Keratinocyte (primary cell): ENCODE measurements around the gene HS1BP3. TPM values are rescaled to one million over a fixed set of nuclear protein-coding genes. Genes with fewer than 3 reads are reported as not detected.

ENCODE experiments used
- DNase-seq: peaks from one replicate; pipeline ENCODE4 v3.0.0-alpha.2; 2011; ENCODE audit warnings: low read depth, missing footprints, low spot score
- FAIRE-seq: peaks from 2 replicates; lab custom pipeline; 2011; peaks lifted over from hg19 to GRCh38; lab: Jason Lieb, UNC
- H2AFZ ChIP-seq: 2 replicates; pipeline ENCODE4 v1.6.0; 2012; ENCODE audit warnings: low read length, control low read depth, inconsistent platforms; ENCODE audit not compliant: control insufficient read depth
- H3K27ac ChIP-seq: 2 replicates; pipeline ENCODE4 v1.5.1; 2011; ENCODE audit warnings: low read length; ENCODE audit not compliant: control insufficient read depth, insufficient read depth
- H3K27me3 ChIP-seq: 3 replicates; pipeline ENCODE4 v1.6.0; 2011; ENCODE audit warnings: low read length; ENCODE audit not compliant: control insufficient read depth, insufficient read depth; ENCODE audit errors: extremely low read depth
- H3K36me3 ChIP-seq, 2 experiments: 2 replicates in 1 of 2; 3 replicates in 1 of 2; pipeline ENCODE4 v1.5.1; 2011; ENCODE audit warnings: low read length in 2 of 2, mild to moderate bottlenecking in 1 of 2; ENCODE audit not compliant: control insufficient read depth in 2 of 2, insufficient read depth in 2 of 2; ENCODE audit errors: extremely low read depth in 1 of 2
- H3K4me1 ChIP-seq: 3 replicates; pipeline ENCODE4 v1.5.1; 2011; ENCODE audit warnings: low read length; ENCODE audit not compliant: control insufficient read depth, insufficient read depth; ENCODE audit errors: extremely low read depth
- H3K4me2 ChIP-seq: 3 replicates; pipeline ENCODE4 v1.6.0; 2011; ENCODE audit warnings: low read depth, low read length; ENCODE audit not compliant: control insufficient read depth, insufficient read depth; ENCODE audit errors: extremely low read depth
- H3K4me3 ChIP-seq, 3 experiments: fragments of 200-600 bp in 1 of 3; sonication (generic) in 1 of 3; 2 replicates in 2 of 3; 3 replicates in 1 of 3; pipeline ENCODE4 v1.5.1; 2011 to 2016; ENCODE audit warnings: low read length in 3 of 3, mild to moderate bottlenecking in 3 of 3, control low read depth in 2 of 3, inconsistent platforms in 1 of 3, low read depth in 1 of 3, mixed read lengths in 1 of 3, mixed run types in 1 of 3, moderate library complexity in 1 of 3; ENCODE audit not compliant: control insufficient read depth in 2 of 3, insufficient read depth in 2 of 3; ENCODE audit errors: extremely low read depth in 1 of 3
- H3K79me2 ChIP-seq: 2 replicates; pipeline ENCODE4 v1.6.0; 2012; ENCODE audit warnings: low read length; ENCODE audit not compliant: control insufficient read depth, insufficient read depth
- H3K9ac ChIP-seq: 3 replicates; pipeline ENCODE4 v1.6.0; 2011; ENCODE audit warnings: low read length; ENCODE audit not compliant: control insufficient read depth, insufficient read depth; ENCODE audit errors: extremely low read depth
- H3K9me1 ChIP-seq: 3 replicates; pipeline ENCODE4 v1.6.0; 2011; ENCODE audit warnings: low read length; ENCODE audit not compliant: control insufficient read depth, insufficient read depth; ENCODE audit errors: extremely low read depth
- H3K9me3 ChIP-seq: 2 replicates; pipeline ENCODE4 v1.5.1; 2012; ENCODE audit warnings: low read depth, low read length; ENCODE audit not compliant: control insufficient read depth
- H4K20me1 ChIP-seq: 3 replicates; pipeline ENCODE4 v1.6.0; 2011; ENCODE audit warnings: low read length; ENCODE audit not compliant: control insufficient read depth, insufficient read depth; ENCODE audit errors: extremely low read depth
- EZH2 ChIP-seq: IDR thresholded peaks from one replicate; pipeline ENCODE4 v1.6.1; 2012; ENCODE audit warnings: inconsistent platforms, mild to moderate bottlenecking, low read length, moderate library complexity
- dilution Hi-C: fragments of 300-500 bp; cut with MboI; formaldehyde crosslinking; loops from one replicate; pipeline ENCODE4 v1.7.0; 2020; ENCODE audit warnings: low sequenced_read_pairs; ENCODE audit not compliant: extremely low pct_ligation_motif_present
- polyA plus RNA-seq, 5 experiments: library from polyadenylated mRNA; depleted of rRNA in 3 of 5; stranded (reverse) in 3 of 5; stranded (forward) in 1 of 5; unstranded in 1 of 5; fragments of >200 nt; gene quantifications; 1 replicate in 1 of 5; 2 replicates in 3 of 5; 3 replicates in 1 of 5; pipeline versions ENCODE4 v1.2.1 to v1.2.3, GENCODE V29; 2011 to 2012; ENCODE audit warnings: missing spikeins in 2 of 5, low read depth in 1 of 5, low replicate concordance in 1 of 5
- TF ChIP-seq, protein P1 (sequence below), 3 experiments: IDR thresholded peaks in 1 of 3; conservative IDR thresholded peaks in 1 of 3; optimal IDR thresholded peaks in 1 of 3; 2 replicates in 2 of 3; 3 replicates in 1 of 3; pipeline versions ENCODE3 to v1.5.1; 2011; ENCODE audit warnings: low read length in 3 of 3, mild to moderate bottlenecking in 3 of 3, moderate library complexity in 2 of 3, control low read depth in 1 of 3, inconsistent platforms in 1 of 3; ENCODE audit not compliant: insufficient read depth in 2 of 3; ENCODE audit errors: extremely low read depth in 1 of 3

HS1BP3 gene
- polyA plus RNA-seq, 1 donor (not counting 4 experiments of a cell fraction or from before 2014, with no cell fraction given) = 18.5 TPM

GRCh38 chr2:20624156-20624883, 26.6 kb downstream of the HS1BP3 start:
- DNase-seq (no peak), FAIRE-seq (no peak)
- Histone ChIP-seq H3K79me2 (no peaks in the 10 kb centered on the region), H3K9me1 (no peaks in the 10 kb centered on the region), H3K27me3 (no peaks in the 10 kb centered on the region), H3K27ac (no peak overlapping the region), H3K4me3 (no peak overlapping the region), H3K36me3 (peaks cover 7 to 29% of the 10 kb centered on the region in 2 experiments), H3K4me2 (no peak overlapping the region), H4K20me1 (no peaks in the 10 kb centered on the region), H2AFZ (no peak overlapping the region), H3K4me1 (peaks cover 7% of the 10 kb centered on the region), H3K9me3 (no peaks in the 10 kb centered on the region), H3K9ac (no peak overlapping the region)
- TF ChIP-seq, protein P1, sequence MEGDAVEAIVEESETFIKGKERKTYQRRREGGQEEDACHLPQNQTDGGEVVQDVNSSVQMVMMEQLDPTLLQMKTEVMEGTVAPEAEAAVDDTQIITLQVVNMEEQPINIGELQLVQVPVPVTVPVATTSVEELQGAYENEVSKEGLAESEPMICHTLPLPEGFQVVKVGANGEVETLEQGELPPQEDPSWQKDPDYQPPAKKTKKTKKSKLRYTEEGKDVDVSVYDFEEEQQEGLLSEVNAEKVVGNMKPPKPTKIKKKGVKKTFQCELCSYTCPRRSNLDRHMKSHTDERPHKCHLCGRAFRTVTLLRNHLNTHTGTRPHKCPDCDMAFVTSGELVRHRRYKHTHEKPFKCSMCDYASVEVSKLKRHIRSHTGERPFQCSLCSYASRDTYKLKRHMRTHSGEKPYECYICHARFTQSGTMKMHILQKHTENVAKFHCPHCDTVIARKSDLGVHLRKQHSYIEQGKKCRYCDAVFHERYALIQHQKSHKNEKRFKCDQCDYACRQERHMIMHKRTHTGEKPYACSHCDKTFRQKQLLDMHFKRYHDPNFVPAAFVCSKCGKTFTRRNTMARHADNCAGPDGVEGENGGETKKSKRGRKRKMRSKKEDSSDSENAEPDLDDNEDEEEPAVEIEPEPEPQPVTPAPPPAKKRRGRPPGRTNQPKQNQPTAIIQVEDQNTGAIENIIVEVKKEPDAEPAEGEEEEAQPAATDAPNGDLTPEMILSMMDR (optimal IDR thresholded peaks at IDR 0.05 in 1 of 3, IDR thresholded peaks at IDR 0.05 in 1 of 3, conservative IDR thresholded peaks at IDR 0.05 in 1 of 3; ENCODE audit: extremely low read depth in 1 of 3, insufficient read depth in 2 of 3, low read length in 3 of 3) = no peak
- no peak for TF ChIP-seq EZH2
- dilution Hi-C loops = no loop called here

DNA sequence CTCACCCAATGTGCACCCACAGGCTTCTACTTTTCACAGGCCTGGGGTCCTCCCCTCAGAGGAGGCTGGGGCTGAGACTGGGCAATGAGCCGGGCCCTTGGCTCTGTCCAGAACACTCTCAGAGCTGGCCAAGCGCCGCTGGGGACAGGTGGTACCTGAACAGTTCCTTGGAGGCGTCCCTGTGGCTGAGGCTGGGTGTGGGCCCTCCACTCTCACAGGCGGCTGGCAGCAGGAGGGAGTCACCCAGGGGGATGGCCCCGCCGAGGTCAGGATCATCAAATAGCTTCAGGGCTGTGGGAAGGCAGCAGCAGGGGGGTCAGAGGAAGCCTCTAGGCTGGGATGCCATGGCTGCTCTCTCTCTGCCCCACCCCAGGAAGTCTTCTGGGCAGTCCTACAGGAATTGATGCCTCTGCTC, 27.1 kb downstream of the HS1BP3 start:
- no peaks in the 10 kb centered on the region for H3K27me3 ChIP-seq
- no peak overlapping the region for H3K27ac ChIP-seq
- DNase-seq (no peak), FAIRE-seq (no peak)
- no peak overlapping the region for H3K4me3 ChIP-seq
- H3K4me1 ChIP-seq = peaks cover 7% of the 10 kb centered on the region
- no peaks in the 10 kb centered on the region for H4K20me1 ChIP-seq
- no peak overlapping the region for H2AFZ ChIP-seq
- dilution Hi-C loops = no loop called here
- no peak overlapping the region for H3K4me2 ChIP-seq
- H3K9ac ChIP-seq = no peak overlapping the region
- H3K36me3 ChIP-seq = peaks cover 7 to 29% of the 10 kb centered on the region in 2 experiments
- H3K79me2 ChIP-seq = no peaks in the 10 kb centered on the region
- no peaks in the 10 kb centered on the region for H3K9me3 ChIP-seq
- H3K9me1 ChIP-seq = no peaks in the 10 kb centered on the region
- TF ChIP-seq, protein P1 (optimal IDR thresholded peaks at IDR 0.05 in 1 of 3, IDR thresholded peaks at IDR 0.05 in 1 of 3, conservative IDR thresholded peaks at IDR 0.05 in 1 of 3; ENCODE audit: extremely low read depth in 1 of 3, insufficient read depth in 2 of 3, low read length in 3 of 3) = no peak
- no peak for TF ChIP-seq EZH2
